Caki2 (cell line): ENCODE measurements around the gene SLCO1A2. TPM values are rescaled to one million over a fixed set of nuclear protein-coding genes. Genes with fewer than 3 reads are reported as not detected.

Source experiments
- DNase-seq: peaks from one replicate; pipeline ENCODE4 v3.0.0-alpha.2; 2015; ENCODE audit warnings: low read depth
- in situ Hi-C: cut with HindIII; loops from 2 replicates; pipeline ENCODE4 v1.10.0; 2016; ENCODE audit warnings: low sequenced_read_pairs, low pct_unique_long_range_greater_than_20kb, mixed read lengths
- total RNA-seq: library from RNA; depleted of rRNA; stranded (reverse); fragments of >200 nt; shearing (Covaris generic); gene quantifications from 2 replicates; pipeline ENCODE4 v1.2.3, GENCODE V29; 2014; ENCODE audit warnings: low replicate concordance

The SLCO1A2 gene
- total RNA-seq, 1 experiment from 2014 or later = not detected

GRCh38 chr12:21337453-21337852, 2.7 kb upstream of the SLCO1A2 start:
- in situ Hi-C loops = no loop called here
- no peak for DNase-seq

DNA sequence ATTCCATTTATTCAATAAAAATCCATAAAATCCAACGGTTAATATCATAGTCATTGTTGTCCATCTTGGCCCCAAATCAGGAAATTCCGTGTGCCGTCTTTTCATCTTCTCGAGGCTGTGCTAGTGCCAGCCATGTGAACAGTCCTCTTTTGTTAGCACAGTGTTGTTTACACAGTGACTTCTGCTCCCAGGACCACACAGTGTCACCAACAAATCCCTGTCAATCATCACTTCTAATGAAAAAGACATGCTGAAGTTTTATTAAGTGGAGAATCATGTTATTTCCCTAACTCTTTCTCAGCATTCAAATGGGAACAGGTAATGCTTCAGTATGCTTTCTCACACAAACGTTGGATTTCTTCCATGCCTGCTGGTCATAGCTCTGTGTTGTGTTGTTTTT, 1.9 kb upstream of the SLCO1A2 start:
- in situ Hi-C loops = no loop called here
- DNase-seq = no peak

GRCh38 chr12:21330682-21331253, 3.9 kb downstream of the SLCO1A2 start:
- in situ Hi-C loops = no loop called here
- DNase-seq = peak; percentile 11

GRCh38 chr12:21328578-21328977, 6.1 kb downstream of the SLCO1A2 start:
- DNase-seq = no peak
- in situ Hi-C loops = no loop called here

- no peak for DNase-seq
- in situ Hi-C loops = no loop called here
These were observed 10.2 kb downstream of the SLCO1A2 start for GRCh38 chr12:21324551-21324950.

- in situ Hi-C loops = no loop called here
- DNase-seq = no peak
These were observed 11.0 kb downstream of the SLCO1A2 start for GRCh38 chr12:21323736-21324135.

GRCh38 chr12:21308785-21309184, 25.9 kb downstream of the SLCO1A2 start:
- DNase-seq = no peak
- in situ Hi-C loops = no loop called here

GRCh38 chr12:21305661-21306060, 29.1 kb downstream of the SLCO1A2 start:
- in situ Hi-C loops = no loop called here

DNA sequence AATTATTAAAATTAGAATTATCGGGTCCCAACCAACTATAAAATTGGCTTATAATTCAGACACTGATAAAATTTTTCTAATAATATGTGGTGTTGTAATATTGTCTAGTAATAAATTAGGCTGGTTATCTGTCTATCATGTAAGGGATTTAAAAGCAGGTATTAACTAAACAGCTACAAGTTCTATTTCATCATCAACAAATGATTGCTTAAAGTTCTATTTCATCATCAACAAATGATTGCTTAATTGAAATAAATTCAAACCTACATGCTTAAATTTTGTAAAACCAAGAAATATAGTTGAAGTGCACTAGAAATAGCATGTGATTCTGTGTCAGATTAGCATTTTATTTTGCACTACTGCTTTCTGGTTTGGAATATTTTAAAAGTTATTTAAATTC, 34.1 kb downstream of the SLCO1A2 start:
- DNase-seq = no peak
- in situ Hi-C loops = no loop called here

More at GRCh38 chr12:21305661-21306060, 29.1 kb downstream of the SLCO1A2 start:
- DNase-seq = no peak

DNA sequence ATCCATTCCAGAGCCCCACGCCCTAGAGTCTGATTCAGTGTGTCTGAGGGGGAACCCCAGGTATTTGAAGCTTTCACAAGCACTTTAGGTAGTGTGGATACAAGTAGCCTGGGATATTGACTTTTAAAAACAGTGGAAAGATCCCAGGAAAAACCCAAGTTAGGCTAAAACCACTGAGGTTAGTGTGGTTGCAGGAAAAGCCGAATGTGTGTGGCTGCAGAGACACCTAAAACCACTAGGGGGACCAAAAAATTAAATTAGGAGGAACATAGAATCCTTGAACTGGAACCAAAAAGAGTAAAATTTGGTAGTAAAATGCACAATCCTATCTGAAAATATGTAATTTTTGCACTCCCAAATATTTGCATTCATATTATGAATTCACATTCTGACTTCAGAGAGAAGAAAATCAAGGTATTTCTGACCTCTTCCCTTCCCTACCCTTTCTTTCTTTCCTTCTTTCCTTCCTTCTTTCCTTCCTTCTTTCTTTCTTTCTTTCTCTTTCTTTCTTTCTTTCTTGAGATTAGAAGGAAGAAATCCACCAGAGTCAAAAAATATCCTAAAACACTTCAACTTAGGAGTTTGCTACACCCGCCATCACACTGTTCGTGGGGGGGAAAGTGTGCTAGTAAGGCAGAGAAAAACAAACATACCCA, 37.8 kb downstream of the SLCO1A2 start:
- in situ Hi-C loops = no loop called here
- DNase-seq = peak; percentile 20

- in situ Hi-C loops = no loop called here
- no peak for DNase-seq
These were observed 38.4 kb downstream of the SLCO1A2 start for GRCh38 chr12:21296348-21296747.

GRCh38 chr12:21294176-21294575, 40.5 kb downstream of the SLCO1A2 start:
- in situ Hi-C loops = no loop called here
- DNase-seq = no peak

- no peak for DNase-seq
- in situ Hi-C loops = no loop called here
These were observed 42.6 kb downstream of the SLCO1A2 start for GRCh38 chr12:21292111-21292510.

DNA sequence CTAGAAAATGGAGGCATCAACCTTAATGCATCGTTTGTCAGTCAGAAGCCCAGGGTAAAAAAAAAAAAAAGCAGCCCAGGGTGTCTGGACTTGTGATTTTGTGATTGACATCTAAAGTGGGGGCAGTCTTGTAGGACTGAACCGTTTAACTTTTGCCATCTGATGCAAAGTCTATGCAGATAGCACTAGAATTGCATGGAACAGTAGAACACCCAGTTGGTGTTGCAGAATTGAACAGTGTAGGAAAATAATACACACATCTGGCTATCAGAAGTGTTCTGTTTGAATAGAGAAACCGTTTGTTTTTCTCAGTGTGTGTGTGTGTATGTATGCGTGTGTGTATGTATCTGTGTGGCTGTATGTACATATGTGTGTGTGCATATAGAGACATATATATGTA, 45.0 kb downstream of the SLCO1A2 start:
- in situ Hi-C loops = no loop called here
- DNase-seq = no peak

- no peak for DNase-seq
- in situ Hi-C loops = no loop called here
These were observed 57.9 kb downstream of the SLCO1A2 start for GRCh38 chr12:21276826-21277225.

DNA sequence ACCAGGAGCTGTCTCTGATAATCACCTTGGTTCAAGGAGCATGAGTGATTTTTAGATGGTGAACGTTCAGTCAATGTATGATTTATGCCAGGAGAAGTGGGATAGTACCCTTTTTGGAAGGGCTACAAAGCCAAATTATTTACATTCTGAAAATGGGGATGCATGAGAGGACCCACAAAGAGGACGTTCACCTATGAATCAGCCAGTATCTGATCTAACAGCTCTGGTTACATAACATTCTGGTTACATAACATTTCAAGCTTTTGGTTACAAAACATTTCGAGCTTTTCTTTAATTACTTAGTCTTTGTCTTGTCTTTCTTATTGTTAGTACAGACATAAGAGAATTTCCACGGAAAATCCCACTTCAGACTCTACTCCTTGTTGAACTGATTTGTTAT, 68.8 kb downstream of the SLCO1A2 start:
- in situ Hi-C loops = no loop called here

GRCh38 chr12:21264232-21264631, 70.5 kb downstream of the SLCO1A2 start:
- no peak for DNase-seq
- in situ Hi-C loops = no loop called here

More for the DNA sequence above, 68.8 kb downstream of the SLCO1A2 start:
- no peak for DNase-seq

DNA sequence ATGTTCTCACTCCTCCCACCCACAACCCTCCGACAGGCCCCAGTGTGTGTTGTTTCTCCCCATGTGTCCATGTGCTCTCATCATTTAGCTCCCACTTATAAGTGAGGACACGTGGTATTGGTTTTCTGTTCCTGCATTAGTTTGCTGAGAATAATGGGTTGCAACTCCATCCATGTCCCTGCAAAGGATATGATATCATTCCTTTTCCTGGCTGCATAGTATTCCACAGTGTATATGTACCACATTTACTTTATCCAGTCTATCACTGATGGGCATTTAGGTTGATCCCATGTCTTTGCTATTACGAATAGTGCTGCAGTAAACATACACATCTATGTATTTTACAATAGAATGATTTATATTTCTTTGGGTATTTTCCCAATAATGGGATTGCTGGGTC, 77.5 kb downstream of the SLCO1A2 start:
- in situ Hi-C loops = no loop called here
- DNase-seq = no peak

DNA sequence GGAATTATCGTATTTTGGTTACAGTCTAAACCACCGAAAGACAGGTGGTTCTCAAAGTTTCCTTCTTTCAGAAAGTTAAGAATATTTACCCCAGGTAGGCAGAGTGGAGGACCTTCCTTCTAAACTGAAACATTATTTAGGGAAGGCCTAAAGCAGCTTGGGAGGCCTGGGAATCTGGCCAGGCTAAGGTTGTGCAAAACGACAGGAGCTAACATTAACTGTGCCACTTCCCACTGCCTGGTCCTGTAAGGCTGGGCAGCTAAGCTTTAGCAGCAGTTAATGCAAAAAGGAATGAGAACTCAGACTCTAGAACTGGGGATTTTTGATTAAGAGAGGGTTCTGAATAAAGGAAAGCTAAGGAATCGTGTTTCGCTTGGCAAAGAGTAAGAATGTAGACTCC, 82.6 kb downstream of the SLCO1A2 start:
- DNase-seq = no peak
- in situ Hi-C loops = no loop called here

DNA sequence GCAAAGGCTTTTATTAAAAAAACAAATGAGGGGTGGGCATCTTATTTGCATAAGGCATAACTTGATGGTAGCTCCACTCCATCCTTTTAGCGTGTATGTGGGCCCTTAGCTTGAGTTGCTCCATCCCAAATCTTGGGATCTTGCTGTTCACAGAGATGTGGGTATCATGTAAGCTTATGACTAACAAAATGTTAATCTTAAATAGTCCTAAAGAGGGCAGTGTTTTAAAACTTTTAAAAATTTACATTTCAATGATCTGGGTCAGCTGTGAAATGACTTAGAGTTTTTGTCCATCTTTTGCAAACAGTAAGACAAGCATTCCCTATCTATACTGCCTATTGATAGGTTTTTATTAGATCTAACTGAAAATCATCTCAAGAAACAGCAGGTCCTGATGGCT, 86.0 kb downstream of the SLCO1A2 start:
- peak; percentile 13 for DNase-seq
- in situ Hi-C loops = no loop called here
